ENCODE data around the gene COA1. TPM values are rescaled to one million over a fixed set of nuclear protein-coding genes. Genes with fewer than 3 reads are reported as not detected.
"Not testable (repeated sequence)": the region's sequence is repeated elsewhere in the genome, so short reads cannot be mapped to it uniquely, and the experiment has no call there.

The COA1 gene
- total RNA-seq, 1 donor from 2014 or later: 16.3 TPM

- peaks cover 11 to 24% of the 10 kb centered on the region in 2 donors for H3K36me3 ChIP-seq
- intact Hi-C loops (cut with DNase I): no loop called here
These were observed 94.9 kb downstream of the COA1 start for GRCh38 chr7:43634384-43634783.

GRCh38 chr7:43632746-43633145, 96.6 kb downstream of the COA1 start:
- DNase-seq (ENCODE audit: low spot score in 2 of 2): no peak
- Histone ChIP-seq H3K36me3 (peaks cover 11 to 24% of the 10 kb centered on the region in 2 donors), H3K4me3 (no peak overlapping the region), H3K9me3 (no peaks in the 10 kb centered on the region), H3K4me1 (peaks cover 0 to 10% of the 10 kb centered on the region in 2 donors), H3K27ac (no peak overlapping the region), H3K27me3 (no peaks in the 10 kb centered on the region)
- intact Hi-C loops (cut with DNase I): no loop called here
- TF ChIP-seq CTCF (IDR thresholded peaks at IDR 0.05): no peak

More at GRCh38 chr7:43634384-43634783, 94.9 kb downstream of the COA1 start:
- Histone ChIP-seq H3K27me3 (no peaks in the 10 kb centered on the region), H3K4me1 (peaks cover 0 to 14% of the 10 kb centered on the region in 2 donors), H3K27ac (peak overlapping the region in 1 of 2 donors; percentile 19), H3K9me3 (no peaks in the 10 kb centered on the region), H3K4me3 (no peak overlapping the region)
- no peak for DNase-seq (ENCODE audit: low spot score in 2 of 2)
- no peak for TF ChIP-seq CTCF (IDR thresholded peaks at IDR 0.05)

- H3K36me3 ChIP-seq: peaks cover 8 to 21% of the 10 kb centered on the region in 2 donors
- intact Hi-C loops (cut with DNase I): no loop called here
- no peak for TF ChIP-seq CTCF (IDR thresholded peaks at IDR 0.05)
- peak overlapping the region in 1 of 2 donors; percentile 6 for H3K27ac ChIP-seq
- no peak for DNase-seq (ENCODE audit: low spot score in 2 of 2)
- H3K9me3 ChIP-seq: no peaks in the 10 kb centered on the region
- no peak overlapping the region for H3K4me3 ChIP-seq
- peaks cover 0 to 8% of the 10 kb centered on the region in 2 donors for H3K4me1 ChIP-seq
- no peaks in the 10 kb centered on the region for H3K27me3 ChIP-seq
These were observed 97.8 kb downstream of the COA1 start for GRCh38 chr7:43631559-43631958.

- Histone ChIP-seq H3K36me3 (peaks cover 8 to 21% of the 10 kb centered on the region in 2 donors), H3K27me3 (no peaks in the 10 kb centered on the region), H3K27ac (peak overlapping the region in 1 of 2 donors; percentile 20), H3K4me1 (peaks cover 0 to 7% of the 10 kb centered on the region in 2 donors), H3K4me3 (no peak overlapping the region), H3K9me3 (no peaks in the 10 kb centered on the region)
- DNase-seq (ENCODE audit: low spot score in 2 of 2): no peak
- no peak for TF ChIP-seq CTCF (IDR thresholded peaks at IDR 0.05)
- intact Hi-C loops (cut with DNase I): no loop called here
These were observed 98.8 kb downstream of the COA1 start for GRCh38 chr7:43630482-43630881.

- Histone ChIP-seq H3K4me1 (peaks cover 0 to 9% of the 10 kb centered on the region in 2 donors), H3K36me3 (peaks cover 8 to 16% of the 10 kb centered on the region in 2 donors), H3K4me3 (no peak overlapping the region), H3K27me3 (no peaks in the 10 kb centered on the region), H3K9me3 (no peaks in the 10 kb centered on the region), H3K27ac (no peak overlapping the region)
- intact Hi-C loops (cut with DNase I): no loop called here
- DNase-seq (ENCODE audit: low spot score in 2 of 2): no peak
- TF ChIP-seq CTCF (IDR thresholded peaks at IDR 0.05): no peak
These were observed 99.5 kb downstream of the COA1 start for GRCh38 chr7:43629857-43630256.

- H3K4me1 ChIP-seq: peaks cover 0 to 17% of the 10 kb centered on the region in 2 donors
- H3K4me3 ChIP-seq: no peak overlapping the region
- no peaks in the 10 kb centered on the region for H3K9me3 ChIP-seq
- intact Hi-C loops (cut with DNase I): no loop called here
- DNase-seq (ENCODE audit: low spot score in 2 of 2): no peak
- peaks cover 8 to 21% of the 10 kb centered on the region in 2 donors for H3K36me3 ChIP-seq
- no peak for TF ChIP-seq CTCF (IDR thresholded peaks at IDR 0.05)
- H3K27ac ChIP-seq: peak overlapping the region in 1 of 2 donors; percentile 16
- H3K27me3 ChIP-seq: no peaks in the 10 kb centered on the region
These were observed 100.9 kb downstream of the COA1 start for GRCh38 chr7:43628431-43628830.

GRCh38 chr7:43627798-43628197, 101.5 kb downstream of the COA1 start:
- intact Hi-C loops (cut with DNase I); H3K9me3 ChIP-seq; H3K4me3 ChIP-seq; H3K27me3 ChIP-seq; DNase-seq (ENCODE audit: low spot score in 2 of 2): not testable (repeated sequence)
- H3K4me1 ChIP-seq: peaks cover 0 to 17% of the 10 kb centered on the region in 2 donors
- H3K36me3 ChIP-seq: peaks cover 4 to 16% of the 10 kb centered on the region in 2 donors
- H3K27ac ChIP-seq: peak overlapping the region; percentile 20 to 55
